Thoracic aorta (tissue), 2 donors: ENCODE data around the gene INPP4A. TPM values are rescaled to one million over a fixed set of nuclear protein-coding genes. Genes with fewer than 3 reads are reported as not detected.

Source experiments
- ATAC-seq: fragments of 150-250 bp; one replicate; pipeline ENCODE4 v1.8.0; 2017; ENCODE audit warnings: low read depth; ENCODE audit not compliant: insufficient number of reproducible peaks, low FRiP score
- DNase-seq: peaks from one replicate; pipeline ENCODE4 v3.0.0-alpha.2; 2020; ENCODE audit warnings: low spot score
- H3K27ac ChIP-seq, 2 donors: fragments of 200-600 bp; sonication (generic); 1 replicate in 1 of 2; 2 replicates in 1 of 2; pipeline ENCODE4 v1.5.1; 2016; ENCODE audit warnings: mild to moderate bottlenecking in 2 of 2, moderate library complexity in 2 of 2
- H3K27me3 ChIP-seq: fragments of 200-600 bp; sonication (generic); replicated peaks from 2 replicates; pipeline ENCODE4 v1.6.0; 2016; ENCODE audit warnings: mild to moderate bottlenecking; ENCODE audit not compliant: insufficient read depth
- H3K36me3 ChIP-seq: fragments of 200-600 bp; sonication (generic); one replicate; pipeline ENCODE4 v1.5.1; 2016
- H3K4me1 ChIP-seq, 2 donors: fragments of 200-600 bp; sonication (generic); 1 replicate in 1 of 2; 2 replicates in 1 of 2; pipeline versions ENCODE4 v1.5.1 to v1.6.0; 2016; ENCODE audit warnings: low read depth in 2 of 2, mild to moderate bottlenecking in 1 of 2; ENCODE audit not compliant: control insufficient read depth in 1 of 2
- H3K4me3 ChIP-seq: fragments of 200-600 bp; sonication (generic); 2 replicates; pipeline ENCODE4 v1.5.1; 2016; ENCODE audit warnings: mild to moderate bottlenecking
- H3K9me3 ChIP-seq: fragments of 200-600 bp; sonication (generic); 2 replicates; pipeline ENCODE4 v1.5.1; 2016
- CTCF ChIP-seq: fragments of 200-600 bp; sonication (generic); IDR thresholded peaks from one replicate; pipeline ENCODE4 v1.5.1; 2019; ENCODE audit warnings: antibody characterized with exemption
- total RNA-seq, 2 donors: library from RNA; depleted of rRNA; stranded (reverse); fragments of >200 nt; gene quantifications; one replicate each; pipeline versions ENCODE4 v1.1.0 to v1.2.3, GENCODE V29; 2016

Gene INPP4A
- total RNA-seq, 2 donors from 2014 or later = 29.4 to 40.6 TPM

GRCh38 chr2:98473995-98474780, 29.5 kb downstream of the INPP4A start:
- no peak overlapping the region for H3K27ac ChIP-seq
- no peaks in the 10 kb centered on the region for H3K27me3 ChIP-seq
- DNase-seq (no peak), ATAC-seq (no peak)
- H3K36me3 ChIP-seq = no peaks in the 10 kb centered on the region
- peaks cover 5 to 12% of the 10 kb centered on the region in 2 donors for H3K4me1 ChIP-seq
- H3K4me3 ChIP-seq = no peak overlapping the region
- no peak for TF ChIP-seq CTCF
- H3K9me3 ChIP-seq = no peaks in the 10 kb centered on the region

GRCh38 chr2:98474979-98475632, 30.4 kb downstream of the INPP4A start:
- no peaks in the 10 kb centered on the region for H3K9me3 ChIP-seq
- H3K27me3 ChIP-seq = no peaks in the 10 kb centered on the region
- peaks cover 13 to 21% of the 10 kb centered on the region in 2 donors for H3K4me1 ChIP-seq
- DNase-seq (no peak), ATAC-seq (no peak)
- no peak for TF ChIP-seq CTCF
- H3K27ac ChIP-seq = no peak overlapping the region
- no peak overlapping the region for H3K4me3 ChIP-seq
- H3K36me3 ChIP-seq = no peaks in the 10 kb centered on the region

- Histone ChIP-seq H3K4me3 (no peak overlapping the region), H3K27ac (no peak overlapping the region), H3K27me3 (no peaks in the 10 kb centered on the region), H3K36me3 (no peaks in the 10 kb centered on the region), H3K9me3 (no peaks in the 10 kb centered on the region), H3K4me1 (peaks cover 15 to 27% of the 10 kb centered on the region in 2 donors)
- DNase-seq (no peak), ATAC-seq (no peak)
- TF ChIP-seq CTCF = no peak
These were observed 31.7 kb downstream of the INPP4A start for GRCh38 chr2:98476192-98476868.

- peaks cover 15 to 27% of the 10 kb centered on the region in 2 donors for H3K4me1 ChIP-seq
- H3K27me3 ChIP-seq = no peaks in the 10 kb centered on the region
- no peaks in the 10 kb centered on the region for H3K9me3 ChIP-seq
- TF ChIP-seq CTCF = no peak
- no peak overlapping the region for H3K4me3 ChIP-seq
- H3K36me3 ChIP-seq = no peaks in the 10 kb centered on the region
- no peak for ATAC-seq
- DNase-seq = no peak
- H3K27ac ChIP-seq = no peak overlapping the region
These were observed 32.4 kb downstream of the INPP4A start for GRCh38 chr2:98477036-98477435.

GRCh38 chr2:98477506-98477905, 32.8 kb downstream of the INPP4A start:
- Histone ChIP-seq H3K4me3 (no peak overlapping the region), H3K4me1 (peaks cover 15 to 27% of the 10 kb centered on the region in 2 donors), H3K27ac (no peak overlapping the region), H3K36me3 (no peaks in the 10 kb centered on the region), H3K27me3 (no peaks in the 10 kb centered on the region), H3K9me3 (no peaks in the 10 kb centered on the region)
- DNase-seq (no peak), ATAC-seq (no peak)
- TF ChIP-seq CTCF = no peak
